SK-N-MC (cell line): ENCODE measurements around the gene CFD.

Experiments used
- EZH2 ChIP-seq: fragments of 200-600 bp; sonication (generic); IDR thresholded peaks from one replicate; pipeline ENCODE4 v1.6.1; 2017; ENCODE audit warnings: antibody characterized with exemption
- POLR2AphosphoS5 ChIP-seq: IDR thresholded peaks from 2 replicates; pipeline ENCODE4 v1.6.1; 2012; ENCODE audit warnings: mild to moderate bottlenecking, low read depth, low read length, borderline replicate concordance

DNA sequence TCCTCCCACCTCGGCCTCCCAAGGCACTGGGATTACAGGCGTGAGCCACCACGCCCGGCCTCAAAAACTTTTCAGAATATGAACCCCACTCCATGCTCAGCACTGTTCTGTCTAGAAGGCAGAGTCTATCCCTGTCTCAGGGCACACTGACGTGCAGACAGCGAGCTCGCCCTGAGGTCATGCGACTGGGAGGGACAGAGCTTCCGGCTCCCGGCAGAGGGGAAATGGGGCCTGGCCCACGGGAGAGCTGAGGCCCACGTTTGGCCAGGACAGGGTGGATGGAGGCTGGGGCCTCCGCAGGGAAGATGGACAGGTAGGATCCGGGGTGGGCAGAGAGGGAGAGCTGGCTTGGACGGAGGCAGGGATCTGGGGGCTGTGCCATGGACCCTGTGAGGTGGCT is 34.6 kb upstream of the CFD start:
- TF ChIP-seq POLR2AphosphoS5, result no peak
- no peak for TF ChIP-seq EZH2
